Measurements from ENCODE around the gene METTL14.
"Not testable (repeated sequence)": the region's sequence is repeated elsewhere in the genome, so short reads cannot be mapped to it uniquely, and the experiment has no call there.

Gene METTL14

GRCh38 chr4:118684873-118685811, at the start of gene METTL14:
METTL14 (plus strand) TSS chr4:118685392; CDS start chr4:118685535, 143 bp downstream.
- DNase-seq (ENCODE audit: low read depth), result peak; percentile 81

GRCh38 chr4:118636126-118636525, 49.1 kb upstream of the METTL14 start:
- not testable (repeated sequence) for DNase-seq (ENCODE audit: low read depth)

GRCh38 chr4:118664665-118665064, 20.5 kb upstream of the METTL14 start:
- DNase-seq (ENCODE audit: low read depth), result not testable (repeated sequence)

GRCh38 chr4:118669220-118669619, 16.0 kb upstream of the METTL14 start:
- DNase-seq (ENCODE audit: low read depth), result not testable (repeated sequence)

GRCh38 chr4:118670968-118671367, 14.2 kb upstream of the METTL14 start:
- not testable (repeated sequence) for DNase-seq (ENCODE audit: low read depth)

- no peak for DNase-seq (ENCODE audit: low read depth)
Measured at GRCh38 chr4:118676128-118676527, 9.1 kb upstream of the METTL14 start.

- DNase-seq (ENCODE audit: low read depth), result no peak
Measured at GRCh38 chr4:118680808-118681207, 4.4 kb upstream of the METTL14 start.

GRCh38 chr4:118682928-118683327, 2.3 kb upstream of the METTL14 start:
- no peak for DNase-seq (ENCODE audit: low read depth)

- DNase-seq (ENCODE audit: low read depth), result no peak
Measured at GRCh38 chr4:118683513-118683912, 1.7 kb upstream of the METTL14 start.

- no peak for DNase-seq (ENCODE audit: low read depth)
Measured at GRCh38 chr4:118703118-118703517, 17.9 kb downstream of the METTL14 start.

GRCh38 chr4:118711052-118711451, 25.9 kb downstream of the METTL14 start:
- no peak for DNase-seq (ENCODE audit: low read depth)

- DNase-seq (ENCODE audit: low read depth), result no peak
Measured at GRCh38 chr4:118712872-118713271, 27.7 kb downstream of the METTL14 start.

- no peak for DNase-seq (ENCODE audit: low read depth)
Measured at GRCh38 chr4:118714682-118715081, 29.5 kb downstream of the METTL14 start.

- DNase-seq (ENCODE audit: low read depth), result no peak
Measured at GRCh38 chr4:118716304-118716703, 31.1 kb downstream of the METTL14 start.

- DNase-seq (ENCODE audit: low read depth), result no peak
Measured at GRCh38 chr4:118718511-118719170, 33.4 kb downstream of the METTL14 start.

GRCh38 chr4:118721752-118722151, 36.6 kb downstream of the METTL14 start:
- no peak for DNase-seq (ENCODE audit: low read depth)

- no peak for DNase-seq (ENCODE audit: low read depth)
Measured at GRCh38 chr4:118723369-118723768, 38.2 kb downstream of the METTL14 start.

- no peak for DNase-seq (ENCODE audit: low read depth)
Measured at GRCh38 chr4:118727360-118727759, 42.2 kb downstream of the METTL14 start.

- peak; percentile 67 for DNase-seq (ENCODE audit: low read depth)
Measured at GRCh38 chr4:118729287-118730286, 44.4 kb downstream of the METTL14 start.

- DNase-seq (ENCODE audit: low read depth), result no peak
Measured at GRCh38 chr4:118730683-118731082, 45.5 kb downstream of the METTL14 start.

- no peak for DNase-seq (ENCODE audit: low read depth)
Measured at GRCh38 chr4:118732591-118733330, 47.6 kb downstream of the METTL14 start.
